H54 (cell line): Measurements from ENCODE around the gene CLEC2L.

Experiments used
- DNase-seq: peaks from one replicate; pipeline ENCODE4 v3.0.0; 2011; ENCODE audit warnings: low spot score, mixed read lengths; ENCODE audit not compliant: insufficient read length
- FAIRE-seq: peaks from 3 replicates; lab custom pipeline; 2011; peaks lifted over from hg19 to GRCh38; lab: Jason Lieb, UNC
- POLR2A ChIP-seq: IDR thresholded peaks from 2 replicates; pipeline ENCODE4 v1.6.1; 2011; ENCODE audit warnings: low read depth, mild to moderate bottlenecking, low read length

The CLEC2L gene

DNA sequence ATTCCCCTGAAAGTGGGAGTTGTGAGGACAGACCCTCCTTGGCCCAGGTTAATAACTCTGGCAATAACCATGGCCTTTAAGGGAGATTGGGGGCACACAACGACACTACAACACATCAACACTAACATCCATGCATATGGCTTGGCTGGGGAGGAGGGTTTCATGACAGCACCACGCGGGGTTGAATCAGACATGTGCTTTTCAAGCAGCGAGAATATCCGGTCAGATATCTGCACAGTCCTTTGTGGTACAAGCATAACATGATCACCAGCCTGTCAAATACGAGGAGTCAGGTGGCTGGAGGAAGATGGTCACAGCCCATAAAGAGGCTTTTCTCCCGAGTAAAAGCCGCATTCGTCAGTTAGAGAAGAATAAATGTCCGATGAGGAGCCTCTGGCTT, 27.0 kb upstream of the CLEC2L start:
- no peak for FAIRE-seq
- DNase-seq: no peak
- no peak for TF ChIP-seq POLR2A

DNA sequence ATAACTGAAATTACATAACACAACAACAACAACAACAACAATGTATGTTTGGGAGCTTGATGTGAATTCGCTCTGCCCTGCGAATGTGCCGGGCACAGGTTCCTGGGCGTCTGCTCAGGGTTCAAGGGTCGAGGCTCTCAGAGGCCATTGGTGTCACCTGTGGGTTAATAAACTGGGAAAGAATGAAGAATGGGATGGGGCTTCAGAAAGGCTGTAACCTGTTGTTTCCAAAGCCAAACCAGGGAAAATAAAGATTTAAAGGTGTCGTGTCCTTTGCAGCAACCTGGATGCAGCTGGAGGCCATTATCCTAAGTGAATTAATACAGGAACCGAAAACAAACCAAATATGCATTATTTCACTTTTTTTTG, 22.7 kb upstream of the CLEC2L start:
- no peak for FAIRE-seq
- TF ChIP-seq POLR2A: no peak
- DNase-seq: no peak

GRCh38 chr7:139502226-139502625, 21.3 kb upstream of the CLEC2L start:
- FAIRE-seq: no peak
- TF ChIP-seq POLR2A: no peak
- DNase-seq: no peak

- no peak for FAIRE-seq
- no peak for DNase-seq
These were observed 17.9 kb upstream of the CLEC2L start for GRCh38 chr7:139505563-139505962.

DNA sequence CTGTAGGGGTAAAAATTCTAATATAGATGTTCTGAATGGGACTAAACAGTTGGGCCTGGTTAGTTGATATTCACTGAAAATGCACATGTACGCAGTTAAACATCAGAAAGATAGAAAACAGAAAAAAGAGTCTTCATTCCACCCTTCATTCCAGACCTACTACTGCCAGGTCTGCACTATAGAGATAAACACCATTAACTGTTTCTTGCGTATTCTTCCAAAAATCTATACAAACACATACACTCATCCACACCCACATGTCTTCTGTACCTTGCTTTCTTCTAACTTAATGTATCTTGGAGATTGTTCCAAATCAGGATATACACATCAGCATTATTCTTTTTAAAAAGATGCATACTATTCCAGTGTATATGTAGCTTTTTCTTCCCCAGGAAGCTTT, 13.9 kb upstream of the CLEC2L start:
- DNase-seq: no peak
- FAIRE-seq: no peak
- TF ChIP-seq POLR2A: no peak

More at GRCh38 chr7:139505563-139505962, 17.9 kb upstream of the CLEC2L start:
- TF ChIP-seq POLR2A: no peak

GRCh38 chr7:139511315-139511714, 12.2 kb upstream of the CLEC2L start:
- no peak for DNase-seq
- no peak for TF ChIP-seq POLR2A
- no peak for FAIRE-seq

GRCh38 chr7:139515266-139515665, 8.2 kb upstream of the CLEC2L start:
- DNase-seq (no peak), FAIRE-seq (no peak)
- TF ChIP-seq POLR2A: no peak

DNA sequence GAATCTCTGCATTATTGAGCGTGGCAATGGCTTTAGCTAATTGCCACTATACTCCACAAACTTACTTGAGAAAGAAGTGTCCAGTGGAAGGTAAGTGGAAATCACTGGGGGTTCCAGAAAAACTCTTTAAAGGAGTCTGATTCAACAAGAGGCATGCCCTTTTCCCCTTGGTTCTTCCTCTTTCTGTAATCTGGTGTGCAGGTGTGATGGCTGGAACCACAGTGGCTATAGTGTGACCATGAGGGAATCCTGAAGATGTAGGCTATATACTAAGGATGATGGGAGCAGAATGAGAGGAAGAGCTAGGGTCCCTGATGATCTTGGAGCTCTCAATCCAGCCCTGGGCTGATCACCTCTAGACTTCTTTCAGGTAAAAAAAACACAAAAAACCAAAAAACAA, 2.0 kb upstream of the CLEC2L start:
- no peak for FAIRE-seq
- no peak for TF ChIP-seq POLR2A
- DNase-seq: no peak

DNA sequence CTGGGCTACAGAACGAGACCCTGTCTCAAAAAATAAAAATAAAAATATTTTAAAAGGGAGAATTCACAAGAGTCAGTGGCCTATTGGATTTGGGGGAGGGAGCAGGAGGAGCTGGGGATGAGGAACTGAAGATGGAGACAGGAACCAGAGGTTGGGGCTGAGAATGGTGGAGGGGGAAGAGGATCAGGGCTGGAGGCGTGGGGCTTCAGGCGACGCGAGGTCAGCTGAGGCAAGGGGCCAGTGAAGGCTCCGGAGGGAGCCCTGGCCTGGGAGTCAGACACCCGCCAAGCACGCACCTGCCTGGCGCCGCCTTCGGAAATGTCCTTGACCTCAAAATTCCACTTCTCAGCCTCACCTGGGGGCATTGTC, 671 bp upstream of the CLEC2L start:
- FAIRE-seq (no peak), DNase-seq (no peak)
- TF ChIP-seq POLR2A: no peak

GRCh38 chr7:139523968-139524815, 707 bp downstream of the CLEC2L start:
- TF ChIP-seq POLR2A: no peak
- DNase-seq: no peak
- FAIRE-seq: no peak

GRCh38 chr7:139525239-139525638, 1.8 kb downstream of the CLEC2L start:
- DNase-seq: no peak
- no peak for FAIRE-seq
- TF ChIP-seq POLR2A: no peak

DNA sequence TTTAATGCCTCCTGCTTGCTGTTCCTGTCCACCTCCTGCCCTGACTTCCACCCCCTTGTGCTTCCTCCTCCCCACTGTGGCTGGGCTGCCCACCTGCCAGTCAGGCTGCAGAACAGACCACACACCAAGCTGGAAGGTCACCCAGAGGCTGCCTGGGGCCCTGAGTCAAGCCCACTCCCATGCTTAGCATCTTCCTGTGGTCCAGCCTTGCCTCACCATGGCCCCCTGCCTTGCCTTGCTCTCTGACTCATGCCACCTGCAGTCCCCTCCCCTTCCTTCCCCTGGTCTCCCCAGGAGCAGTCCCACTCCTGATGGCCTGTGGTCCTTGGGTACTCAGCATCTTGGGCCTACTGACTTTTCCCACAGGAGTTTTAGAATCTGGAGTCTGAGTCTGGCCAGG, 2.3 kb downstream of the CLEC2L start:
- no peak for FAIRE-seq
- no peak for DNase-seq
- TF ChIP-seq POLR2A: no peak

DNA sequence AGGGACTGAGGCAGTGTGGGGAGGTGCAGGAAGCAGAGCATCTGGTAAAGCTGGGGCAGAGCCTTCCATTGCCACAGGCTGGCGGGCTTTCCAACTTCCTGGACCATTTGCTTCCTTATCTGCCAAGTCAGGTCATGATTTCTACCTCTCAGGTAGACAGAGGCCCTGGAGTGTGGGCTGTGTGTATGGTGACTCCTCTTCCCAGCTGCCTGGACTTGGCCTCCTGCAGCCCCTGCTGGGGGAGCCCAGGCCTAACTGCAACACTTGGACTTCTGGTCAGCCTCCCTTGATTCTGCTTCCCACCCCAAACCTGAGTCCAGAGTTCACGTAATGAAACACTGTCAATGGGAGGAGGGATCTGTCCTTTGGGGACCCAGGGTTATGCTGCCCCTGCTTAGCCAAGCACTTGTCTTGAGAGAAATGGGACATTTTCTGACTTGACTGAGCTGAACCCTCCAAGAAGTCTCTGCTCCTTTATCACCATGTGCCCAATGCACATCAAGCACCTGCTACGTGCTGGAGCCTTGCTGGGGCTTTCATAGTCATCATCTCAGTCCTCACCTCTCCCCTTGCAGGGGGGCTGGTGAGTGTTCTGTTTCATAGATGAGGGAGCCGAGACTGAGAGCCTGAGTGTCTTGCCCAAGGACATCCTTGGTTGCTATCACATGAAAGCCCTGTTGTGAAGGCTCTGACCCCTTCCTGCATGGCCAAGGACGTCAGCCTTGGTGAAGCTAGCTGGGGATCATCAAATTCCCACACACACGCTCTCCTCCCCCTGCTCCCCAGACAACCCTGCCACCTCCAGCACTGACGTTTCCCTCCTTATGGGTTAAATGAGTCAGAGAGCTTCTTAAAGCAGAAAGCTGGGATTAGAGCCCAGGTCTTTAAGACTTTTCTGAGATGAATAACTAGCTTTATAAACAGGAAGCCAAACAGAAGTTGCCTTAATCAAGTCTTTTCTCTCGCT, 3.4 kb downstream of the CLEC2L start:
- DNase-seq: peak; percentile 46
- no peak for TF ChIP-seq POLR2A
- no peak for FAIRE-seq

- no peak for TF ChIP-seq POLR2A
- FAIRE-seq: no peak
These were observed 7.6 kb downstream of the CLEC2L start for GRCh38 chr7:139531094-139531493.

More at GRCh38 chr7:139531094-139531493, 7.6 kb downstream of the CLEC2L start:
- no peak for DNase-seq
